Keratinocyte (primary cell): ENCODE data around the gene PPWD1.

Experiments
- EZH2 ChIP-seq: IDR thresholded peaks from one replicate; pipeline ENCODE4 v1.6.1; 2012; ENCODE audit warnings: inconsistent platforms, mild to moderate bottlenecking, low read length, moderate library complexity
- TF ChIP-seq, protein P1 (sequence below), 3 experiments: IDR thresholded peaks in 1 of 3; conservative IDR thresholded peaks in 1 of 3; optimal IDR thresholded peaks in 1 of 3; 2 replicates in 2 of 3; 3 replicates in 1 of 3; pipeline versions ENCODE3 to v1.5.1; 2011; ENCODE audit warnings: low read length in 3 of 3, mild to moderate bottlenecking in 3 of 3, moderate library complexity in 2 of 3, control low read depth in 1 of 3, inconsistent platforms in 1 of 3; ENCODE audit not compliant: insufficient read depth in 2 of 3; ENCODE audit errors: extremely low read depth in 1 of 3

DNA sequence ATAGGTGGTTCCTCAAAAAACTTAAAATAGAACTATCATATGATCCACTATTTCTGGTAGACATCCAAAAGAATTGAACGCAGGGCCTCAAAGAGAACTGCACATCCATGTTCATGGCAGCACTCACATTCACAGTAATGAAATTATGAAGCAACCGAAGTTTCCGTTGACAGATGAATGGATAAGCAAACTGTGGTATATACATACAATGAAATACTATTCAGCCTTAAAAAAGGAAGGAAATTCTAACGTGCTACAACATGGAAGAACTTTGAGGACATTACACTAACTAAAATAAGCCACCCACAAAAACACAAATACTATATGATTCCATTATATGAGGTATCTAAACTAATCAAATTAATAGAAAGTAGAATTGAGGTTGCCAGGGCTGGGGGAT is 18.6 kb upstream of the PPWD1 start:
- TF ChIP-seq, protein P1, sequence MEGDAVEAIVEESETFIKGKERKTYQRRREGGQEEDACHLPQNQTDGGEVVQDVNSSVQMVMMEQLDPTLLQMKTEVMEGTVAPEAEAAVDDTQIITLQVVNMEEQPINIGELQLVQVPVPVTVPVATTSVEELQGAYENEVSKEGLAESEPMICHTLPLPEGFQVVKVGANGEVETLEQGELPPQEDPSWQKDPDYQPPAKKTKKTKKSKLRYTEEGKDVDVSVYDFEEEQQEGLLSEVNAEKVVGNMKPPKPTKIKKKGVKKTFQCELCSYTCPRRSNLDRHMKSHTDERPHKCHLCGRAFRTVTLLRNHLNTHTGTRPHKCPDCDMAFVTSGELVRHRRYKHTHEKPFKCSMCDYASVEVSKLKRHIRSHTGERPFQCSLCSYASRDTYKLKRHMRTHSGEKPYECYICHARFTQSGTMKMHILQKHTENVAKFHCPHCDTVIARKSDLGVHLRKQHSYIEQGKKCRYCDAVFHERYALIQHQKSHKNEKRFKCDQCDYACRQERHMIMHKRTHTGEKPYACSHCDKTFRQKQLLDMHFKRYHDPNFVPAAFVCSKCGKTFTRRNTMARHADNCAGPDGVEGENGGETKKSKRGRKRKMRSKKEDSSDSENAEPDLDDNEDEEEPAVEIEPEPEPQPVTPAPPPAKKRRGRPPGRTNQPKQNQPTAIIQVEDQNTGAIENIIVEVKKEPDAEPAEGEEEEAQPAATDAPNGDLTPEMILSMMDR (optimal IDR thresholded peaks at IDR 0.05 in 1 of 3, IDR thresholded peaks at IDR 0.05 in 1 of 3, conservative IDR thresholded peaks at IDR 0.05 in 1 of 3; ENCODE audit: extremely low read depth in 1 of 3, insufficient read depth in 2 of 3, low read length in 3 of 3) = no peak
- TF ChIP-seq EZH2 = no peak
